ENCODE results near the gene THSD7B. TPM values are rescaled to one million over a fixed set of nuclear protein-coding genes. Genes with fewer than 3 reads are reported as not detected.

Gene THSD7B
- total RNA-seq, 5 donors from 2014 or later (not counting 1 experiment from before 2014, with no cell fraction given): not detected

- Histone ChIP-seq H3K27me3 (replicated peaks in 1 of 2; ENCODE audit: control insufficient read depth in 2 of 2, extremely low read depth in 1 of 2, insufficient read depth in 2 of 2, low read length in 1 of 2) (no peaks in the 10 kb centered on the region), H3K4me1 (ENCODE audit: control insufficient read depth in 1 of 2, extremely low read depth in 1 of 2, insufficient read depth in 2 of 2, low read length in 2 of 2) (no peaks in the 10 kb centered on the region), H3K9me3 (no peaks in the 10 kb centered on the region), H3K27ac (ENCODE audit: low read length) (no peak overlapping the region), H3K36me3 (ENCODE audit: control insufficient read depth in 2 of 2, extremely low read depth in 1 of 2, insufficient read depth in 1 of 2, low read length in 1 of 2) (no peaks in the 10 kb centered on the region), H3K4me3 (ENCODE audit: control insufficient read depth in 1 of 2, extremely low read depth in 1 of 2, low read length in 1 of 2) (no peak overlapping the region)
- POLR2A ChIA-PET: interaction anchor here in 1 of 2 donors (0.5 kb wide), 1 partner anchor 1743 kb away, joined by 3 read pairs; no protein-coding TSS in a partner anchor
- CTCF ChIA-PET: no interaction called here
- 0% methylated on average over 1 of the region's 1 CpG for WGBS (ENCODE audit: insufficient coverage)
- Mint-ChIP-seq H3K4me1 (no peaks in the 10 kb centered on the region), H3K4me3 (no peak overlapping the region), H3K27ac (no peak overlapping the region), H3K36me3 (no peaks in the 10 kb centered on the region), H3K9me3 (no peaks in the 10 kb centered on the region), H3K27me3 (peaks cover 3 to 4% of the 10 kb centered on the region in 2 donors)
- ATAC-seq (replicated peaks in 1 of 4) (no peak), DNase-seq (no peak)
These were observed 79.2 kb downstream of the THSD7B start for GRCh38 chr2:136844546-136844945.

GRCh38 chr2:136858656-136859055 lies 93.3 kb downstream of the THSD7B start:
- Histone ChIP-seq H3K27me3 (replicated peaks in 1 of 2; ENCODE audit: control insufficient read depth in 2 of 2, extremely low read depth in 1 of 2, insufficient read depth in 2 of 2, low read length in 1 of 2) (no peaks in the 10 kb centered on the region), H3K4me1 (ENCODE audit: control insufficient read depth in 1 of 2, extremely low read depth in 1 of 2, insufficient read depth in 2 of 2, low read length in 2 of 2) (no peaks in the 10 kb centered on the region), H3K27ac (ENCODE audit: low read length) (no peak overlapping the region), H3K9me3 (no peaks in the 10 kb centered on the region), H3K36me3 (ENCODE audit: control insufficient read depth in 2 of 2, extremely low read depth in 1 of 2, insufficient read depth in 1 of 2, low read length in 1 of 2) (no peaks in the 10 kb centered on the region), H3K4me3 (ENCODE audit: control insufficient read depth in 1 of 2, extremely low read depth in 1 of 2, low read length in 1 of 2) (no peak overlapping the region)
- no peaks in the 10 kb centered on the region for H3K4me1 Mint-ChIP-seq
- POLR2A ChIA-PET: no interaction called here
- H3K27ac Mint-ChIP-seq: no peak overlapping the region
- H3K4me3 Mint-ChIP-seq: no peak overlapping the region
- DNase-seq: no peak
- CTCF ChIA-PET: no interaction called here
- H3K36me3 Mint-ChIP-seq: no peaks in the 10 kb centered on the region
- WGBS (ENCODE audit: insufficient coverage): 58% methylated on average over 5 of the region's 7 CpGs
- no peak for ATAC-seq (replicated peaks in 1 of 4)
- H3K27me3 Mint-ChIP-seq: peaks cover 0 to 4% of the 10 kb centered on the region in 2 donors
- peaks cover 0 to 4% (median 2%) of the 10 kb centered on the region in 3 donors for H3K9me3 Mint-ChIP-seq

DNA sequence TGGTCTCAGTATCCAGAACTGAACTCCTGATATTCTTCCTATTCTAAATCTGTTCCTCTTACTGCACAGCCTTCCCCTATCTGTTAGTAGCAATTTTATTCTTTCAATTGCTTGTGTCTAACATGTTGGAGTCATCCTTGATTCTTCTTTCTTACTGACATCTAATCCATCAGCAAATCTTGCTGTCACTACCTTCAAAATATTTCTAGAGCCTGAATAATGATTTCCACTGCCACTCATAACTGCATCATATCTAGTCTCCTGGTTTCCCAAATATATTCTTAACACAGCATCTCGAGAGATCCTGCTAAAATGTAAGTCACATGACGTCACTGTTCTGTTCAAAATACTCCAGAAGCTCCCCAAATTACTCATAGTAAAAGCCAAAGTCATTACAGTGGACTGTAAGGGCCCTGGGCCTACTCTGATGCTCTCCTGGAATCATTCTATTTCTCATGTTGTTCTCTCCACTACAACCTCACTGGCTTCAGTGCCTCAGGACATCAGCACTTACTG lies 95.2 kb downstream of the THSD7B start:
- WGBS (ENCODE audit: insufficient coverage): 26% methylated on average over 2 of the region's 2 CpGs
- Mint-ChIP-seq H3K4me1 (no peaks in the 10 kb centered on the region), H3K4me3 (no peak overlapping the region), H3K27ac (no peak overlapping the region), H3K9me3 (peaks cover 0 to 4% (median 0%) of the 10 kb centered on the region in 3 donors), H3K36me3 (no peaks in the 10 kb centered on the region), H3K27me3 (peaks cover 0 to 4% of the 10 kb centered on the region in 2 donors)
- POLR2A ChIA-PET: no interaction called here
- H3K27me3 ChIP-seq (replicated peaks in 1 of 2; ENCODE audit: control insufficient read depth in 2 of 2, extremely low read depth in 1 of 2, insufficient read depth in 2 of 2, low read length in 1 of 2): no peaks in the 10 kb centered on the region
- no peaks in the 10 kb centered on the region for H3K4me1 ChIP-seq (ENCODE audit: control insufficient read depth in 1 of 2, extremely low read depth in 1 of 2, insufficient read depth in 2 of 2, low read length in 2 of 2)
- no peaks in the 10 kb centered on the region for H3K9me3 ChIP-seq
- CTCF ChIA-PET: no interaction called here
- no peak overlapping the region for H3K4me3 ChIP-seq (ENCODE audit: control insufficient read depth in 1 of 2, extremely low read depth in 1 of 2, low read length in 1 of 2)
- no peak for DNase-seq
- no peak overlapping the region for H3K27ac ChIP-seq (ENCODE audit: low read length)
- no peaks in the 10 kb centered on the region for H3K36me3 ChIP-seq (ENCODE audit: control insufficient read depth in 2 of 2, extremely low read depth in 1 of 2, insufficient read depth in 1 of 2, low read length in 1 of 2)
- no peak for ATAC-seq (replicated peaks in 1 of 4)

DNA sequence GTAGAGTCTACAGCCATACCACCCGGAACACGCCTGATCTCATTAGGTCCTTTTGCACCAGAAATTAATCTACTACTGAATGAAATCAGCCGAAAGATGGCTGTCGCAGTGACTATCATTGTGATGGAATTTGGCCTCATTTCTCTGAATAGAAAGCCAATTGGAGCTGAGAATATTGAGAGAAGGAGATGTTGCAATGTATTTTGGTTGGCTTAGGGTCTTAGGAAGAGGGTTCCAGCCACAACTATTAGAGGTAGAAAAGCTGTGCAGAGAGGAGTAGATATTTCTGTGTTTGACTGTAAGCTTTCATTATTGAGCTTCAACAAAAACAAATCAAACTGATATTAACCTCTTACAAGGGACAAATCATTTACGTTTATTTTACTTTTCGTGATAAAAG lies 98.1 kb downstream of the THSD7B start:
- no peaks in the 10 kb centered on the region for H3K36me3 ChIP-seq (ENCODE audit: control insufficient read depth in 2 of 2, extremely low read depth in 1 of 2, insufficient read depth in 1 of 2, low read length in 1 of 2)
- Mint-ChIP-seq H3K27me3 (no peaks in the 10 kb centered on the region), H3K9me3 (no peaks in the 10 kb centered on the region), H3K36me3 (no peaks in the 10 kb centered on the region), H3K4me1 (no peaks in the 10 kb centered on the region), H3K4me3 (no peak overlapping the region), H3K27ac (no peak overlapping the region)
- H3K9me3 ChIP-seq: no peaks in the 10 kb centered on the region
- no peak overlapping the region for H3K4me3 ChIP-seq (ENCODE audit: control insufficient read depth in 1 of 2, extremely low read depth in 1 of 2, low read length in 1 of 2)
- H3K4me1 ChIP-seq (ENCODE audit: control insufficient read depth in 1 of 2, extremely low read depth in 1 of 2, insufficient read depth in 2 of 2, low read length in 2 of 2): no peaks in the 10 kb centered on the region
- ChIA-PET POLR2A (no interaction called here), CTCF (no interaction called here)
- no peak for ATAC-seq (replicated peaks in 1 of 4)
- no peak overlapping the region for H3K27ac ChIP-seq (ENCODE audit: low read length)
- H3K27me3 ChIP-seq (replicated peaks in 1 of 2; ENCODE audit: control insufficient read depth in 2 of 2, extremely low read depth in 1 of 2, insufficient read depth in 2 of 2, low read length in 1 of 2): no peaks in the 10 kb centered on the region
- 61% methylated on average over 2 of the region's 6 CpGs for WGBS (ENCODE audit: insufficient coverage)
- DNase-seq: no peak

DNA sequence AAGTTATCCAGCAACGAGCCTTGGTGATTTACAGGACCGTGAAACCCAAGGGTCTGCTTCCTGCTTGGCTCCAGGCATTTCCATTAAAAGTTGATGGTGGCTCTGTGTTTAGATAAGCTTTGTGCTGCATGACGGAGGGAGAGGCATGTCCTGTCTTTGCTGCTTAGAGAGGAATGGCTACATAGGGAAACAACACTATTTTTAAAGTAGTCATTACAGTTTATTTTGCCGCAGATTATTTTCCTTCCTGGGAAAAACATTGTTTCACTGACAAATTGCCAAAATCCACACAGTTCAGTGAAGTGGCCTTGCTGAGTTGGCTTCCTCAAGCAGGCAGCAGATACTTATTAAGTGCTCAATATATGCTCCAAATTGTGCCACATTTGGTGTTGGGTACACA lies 98.5 kb downstream of the THSD7B start:
- no peak overlapping the region for H3K4me3 Mint-ChIP-seq
- Histone ChIP-seq H3K9me3 (no peaks in the 10 kb centered on the region), H3K4me1 (ENCODE audit: control insufficient read depth in 1 of 2, extremely low read depth in 1 of 2, insufficient read depth in 2 of 2, low read length in 2 of 2) (no peaks in the 10 kb centered on the region), H3K36me3 (ENCODE audit: control insufficient read depth in 2 of 2, extremely low read depth in 1 of 2, insufficient read depth in 1 of 2, low read length in 1 of 2) (no peaks in the 10 kb centered on the region), H3K27ac (ENCODE audit: low read length) (no peak overlapping the region), H3K4me3 (ENCODE audit: control insufficient read depth in 1 of 2, extremely low read depth in 1 of 2, low read length in 1 of 2) (no peak overlapping the region), H3K27me3 (replicated peaks in 1 of 2; ENCODE audit: control insufficient read depth in 2 of 2, extremely low read depth in 1 of 2, insufficient read depth in 2 of 2, low read length in 1 of 2) (no peaks in the 10 kb centered on the region)
- H3K27me3 Mint-ChIP-seq: no peaks in the 10 kb centered on the region
- no peak for DNase-seq
- ChIA-PET CTCF (no interaction called here), POLR2A (no interaction called here)
- H3K27ac Mint-ChIP-seq: no peak overlapping the region
- 24% methylated on average over 3 of the region's 4 CpGs for whole genome bisulfite sequencing (ENCODE audit: insufficient coverage)
- H3K4me1 Mint-ChIP-seq: no peaks in the 10 kb centered on the region
- no peaks in the 10 kb centered on the region for H3K36me3 Mint-ChIP-seq
- no peaks in the 10 kb centered on the region for H3K9me3 Mint-ChIP-seq
- ATAC-seq (replicated peaks in 1 of 4): no peak

GRCh38 chr2:136871424-136871823 lies 106.1 kb downstream of the THSD7B start:
- DNase-seq: no peak
- Histone ChIP-seq H3K4me3 (ENCODE audit: control insufficient read depth in 1 of 2, extremely low read depth in 1 of 2, low read length in 1 of 2) (no peak overlapping the region), H3K4me1 (ENCODE audit: control insufficient read depth in 1 of 2, extremely low read depth in 1 of 2, insufficient read depth in 2 of 2, low read length in 2 of 2) (no peaks in the 10 kb centered on the region), H3K36me3 (ENCODE audit: control insufficient read depth in 2 of 2, extremely low read depth in 1 of 2, insufficient read depth in 1 of 2, low read length in 1 of 2) (no peaks in the 10 kb centered on the region), H3K27ac (ENCODE audit: low read length) (no peak overlapping the region), H3K9me3 (no peaks in the 10 kb centered on the region), H3K27me3 (replicated peaks in 1 of 2; ENCODE audit: control insufficient read depth in 2 of 2, extremely low read depth in 1 of 2, insufficient read depth in 2 of 2, low read length in 1 of 2) (no peaks in the 10 kb centered on the region)
- Mint-ChIP-seq H3K36me3 (no peaks in the 10 kb centered on the region), H3K27me3 (peaks cover 0 to 7% of the 10 kb centered on the region in 2 donors), H3K27ac (no peak overlapping the region), H3K4me1 (no peaks in the 10 kb centered on the region), H3K4me3 (no peak overlapping the region), H3K9me3 (peaks cover 0 to 3% (median 0%) of the 10 kb centered on the region in 3 donors)
- POLR2A ChIA-PET: no interaction called here
- 83% methylated on average over 1 of the region's 1 CpG for WGBS (ENCODE audit: insufficient coverage)
- CTCF ChIA-PET: interaction anchor here in 1 of 2 donors (0.8 kb wide), 1 partner anchor 32 kb away, joined by 5 read pairs; no protein-coding TSS in a partner anchor
- ATAC-seq (replicated peaks in 1 of 4): no peak

GRCh38 chr2:136874258-136874657 lies 108.9 kb downstream of the THSD7B start:
- H3K4me1 Mint-ChIP-seq: no peaks in the 10 kb centered on the region
- ChIA-PET POLR2A (no interaction called here), CTCF (no interaction called here)
- DNase-seq: no peak
- no peaks in the 10 kb centered on the region for H3K36me3 Mint-ChIP-seq
- peaks cover 0 to 7% of the 10 kb centered on the region in 2 donors for H3K27me3 Mint-ChIP-seq
- no peak overlapping the region for H3K27ac Mint-ChIP-seq
- H3K27ac ChIP-seq (ENCODE audit: low read length): no peak overlapping the region
- H3K4me3 Mint-ChIP-seq: no peak overlapping the region
- H3K36me3 ChIP-seq (ENCODE audit: control insufficient read depth in 2 of 2, extremely low read depth in 1 of 2, insufficient read depth in 1 of 2, low read length in 1 of 2): no peaks in the 10 kb centered on the region
- no peak for ATAC-seq (replicated peaks in 1 of 4)
- no peaks in the 10 kb centered on the region for H3K9me3 ChIP-seq
- H3K4me3 ChIP-seq (ENCODE audit: control insufficient read depth in 1 of 2, extremely low read depth in 1 of 2, low read length in 1 of 2): no peak overlapping the region
- no peaks in the 10 kb centered on the region for H3K4me1 ChIP-seq (ENCODE audit: control insufficient read depth in 1 of 2, extremely low read depth in 1 of 2, insufficient read depth in 2 of 2, low read length in 2 of 2)
- no peaks in the 10 kb centered on the region for H3K27me3 ChIP-seq (replicated peaks in 1 of 2; ENCODE audit: control insufficient read depth in 2 of 2, extremely low read depth in 1 of 2, insufficient read depth in 2 of 2, low read length in 1 of 2)
- 50% methylated on average over 1 of the region's 6 CpGs for WGBS (ENCODE audit: insufficient coverage)
- peaks cover 0 to 3% (median 0%) of the 10 kb centered on the region in 3 donors for H3K9me3 Mint-ChIP-seq
